Measurements from ENCODE around the gene CDH22.

The CDH22 gene

GRCh38 chr20:46283426-46284039 lies 24.8 kb downstream of the CDH22 start:
- H3K27me3 ChIP-seq = peaks cover 94% of the 10 kb centered on the region
- no peak overlapping the region for H3K27ac ChIP-seq
- H3K4me1 ChIP-seq (ENCODE audit: control insufficient read depth in 1 of 2, insufficient read depth in 1 of 2, low read depth in 1 of 2, low read length in 1 of 2) = no peaks in the 10 kb centered on the region
- no peak overlapping the region for H3K4me3 ChIP-seq (ENCODE audit: low read depth in 1 of 2, low read length in 1 of 2)
- no peaks in the 10 kb centered on the region for H3K9me3 ChIP-seq
- no peak for TF ChIP-seq CTCF (IDR thresholded peaks at IDR 0.05)
- H3K36me3 ChIP-seq = no peaks in the 10 kb centered on the region

- no peak for TF ChIP-seq CTCF (IDR thresholded peaks at IDR 0.05)
Observed at GRCh38 chr20:46282669-46283068, 25.6 kb downstream of the CDH22 start.

GRCh38 chr20:46279103-46279502 lies 29.2 kb downstream of the CDH22 start:
- peaks cover 96% of the 10 kb centered on the region for H3K27me3 ChIP-seq
- H3K4me3 ChIP-seq (ENCODE audit: low read depth in 1 of 2, low read length in 1 of 2) = no peak overlapping the region
- no peaks in the 10 kb centered on the region for H3K9me3 ChIP-seq
- H3K4me1 ChIP-seq (ENCODE audit: control insufficient read depth in 1 of 2, insufficient read depth in 1 of 2, low read depth in 1 of 2, low read length in 1 of 2) = no peaks in the 10 kb centered on the region
- no peak overlapping the region for H3K27ac ChIP-seq
- no peak for TF ChIP-seq CTCF (IDR thresholded peaks at IDR 0.05)
- no peaks in the 10 kb centered on the region for H3K36me3 ChIP-seq

More at GRCh38 chr20:46282669-46283068, 25.6 kb downstream of the CDH22 start:
- Histone ChIP-seq H3K36me3 (no peaks in the 10 kb centered on the region), H3K27me3 (peaks cover 95% of the 10 kb centered on the region), H3K27ac (no peak overlapping the region), H3K9me3 (no peaks in the 10 kb centered on the region), H3K4me3 (ENCODE audit: low read depth in 1 of 2, low read length in 1 of 2) (no peak overlapping the region), H3K4me1 (ENCODE audit: control insufficient read depth in 1 of 2, insufficient read depth in 1 of 2, low read depth in 1 of 2, low read length in 1 of 2) (no peaks in the 10 kb centered on the region)

GRCh38 chr20:46277602-46278001 lies 30.7 kb downstream of the CDH22 start:
- no peaks in the 10 kb centered on the region for H3K36me3 ChIP-seq
- H3K4me1 ChIP-seq (ENCODE audit: control insufficient read depth in 1 of 2, insufficient read depth in 1 of 2, low read depth in 1 of 2, low read length in 1 of 2) = no peaks in the 10 kb centered on the region
- no peaks in the 10 kb centered on the region for H3K9me3 ChIP-seq
- H3K4me3 ChIP-seq (ENCODE audit: low read depth in 1 of 2, low read length in 1 of 2) = no peak overlapping the region
- no peak overlapping the region for H3K27ac ChIP-seq
- H3K27me3 ChIP-seq = peaks cover 91% of the 10 kb centered on the region
- TF ChIP-seq CTCF (IDR thresholded peaks at IDR 0.05) = no peak

GRCh38 chr20:46276531-46276930 lies 31.8 kb downstream of the CDH22 start:
- H3K27ac ChIP-seq = no peak overlapping the region
- peaks cover 88% of the 10 kb centered on the region for H3K27me3 ChIP-seq
- no peaks in the 10 kb centered on the region for H3K9me3 ChIP-seq
- H3K4me1 ChIP-seq (ENCODE audit: control insufficient read depth in 1 of 2, insufficient read depth in 1 of 2, low read depth in 1 of 2, low read length in 1 of 2) = no peaks in the 10 kb centered on the region
- H3K36me3 ChIP-seq = no peaks in the 10 kb centered on the region
- no peak overlapping the region for H3K4me3 ChIP-seq (ENCODE audit: low read depth in 1 of 2, low read length in 1 of 2)
- no peak for TF ChIP-seq CTCF (IDR thresholded peaks at IDR 0.05)

Measured in neutrophil (primary cell).